LNCaP clone FGC (cell line): ENCODE results near the gene TRIM34.
"Not testable (repeated sequence)": the region's sequence is repeated elsewhere in the genome, so short reads cannot be mapped to it uniquely, and the experiment has no call there.

Experiments used
- DNase-seq: peaks from one replicate; pipeline ENCODE4 v3.0.0-alpha.2; 2011; ENCODE audit warnings: low read depth
- H3K4me3 ChIP-seq: 2 replicates; pipeline ENCODE4 v1.5.1; 2011; ENCODE audit warnings: mild to moderate bottlenecking, low read depth, low read length, control low read depth
- CTCF ChIP-seq: IDR thresholded peaks from 2 replicates; pipeline ENCODE4 v1.5.1; 2012; ENCODE audit warnings: mild to moderate bottlenecking; ENCODE audit not compliant: control insufficient read depth, insufficient read depth; ENCODE audit errors: extremely low read depth

The TRIM34 gene

GRCh38 chr11:5689551-5689983 is 64.8 kb downstream of the TRIM34 start, which contains the start of gene TRIM22:
Gene TRIM22 (plus strand): TSS chr11:5689790. CDS start chr11:5696233, 6,443 bp downstream.
- no peak for DNase-seq
- no peak for TF ChIP-seq CTCF
- H3K4me3 ChIP-seq: no peak within 1 kb of the TSS

- H3K4me3 ChIP-seq: no peak overlapping the region
- no peak for TF ChIP-seq CTCF
- no peak for DNase-seq
Measured at GRCh38 chr11:5690216-5690615, 65.4 kb downstream of the TRIM34 start.

DNA sequence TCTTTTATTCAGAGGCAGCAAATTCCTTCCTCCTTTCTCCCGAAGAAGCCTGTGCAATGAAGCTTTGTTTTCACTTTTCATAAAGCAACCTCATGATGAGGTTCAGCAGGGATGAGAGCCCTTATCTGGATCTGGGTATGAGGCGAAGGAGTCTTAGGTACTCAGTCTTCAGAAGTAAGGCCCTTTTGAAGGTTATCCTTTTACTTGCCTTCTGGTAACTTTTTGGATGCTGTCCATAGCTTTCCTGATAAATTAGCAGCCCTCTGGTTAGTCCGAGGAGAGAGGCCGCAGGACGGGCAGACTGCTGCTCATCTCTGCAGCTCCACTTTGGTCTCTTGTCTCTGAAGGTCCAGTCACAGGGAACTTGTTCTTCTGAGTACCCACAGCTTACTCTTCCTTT is 65.9 kb downstream of the TRIM34 start:
- no peak overlapping the region for H3K4me3 ChIP-seq
- no peak for TF ChIP-seq CTCF
- no peak for DNase-seq

DNA sequence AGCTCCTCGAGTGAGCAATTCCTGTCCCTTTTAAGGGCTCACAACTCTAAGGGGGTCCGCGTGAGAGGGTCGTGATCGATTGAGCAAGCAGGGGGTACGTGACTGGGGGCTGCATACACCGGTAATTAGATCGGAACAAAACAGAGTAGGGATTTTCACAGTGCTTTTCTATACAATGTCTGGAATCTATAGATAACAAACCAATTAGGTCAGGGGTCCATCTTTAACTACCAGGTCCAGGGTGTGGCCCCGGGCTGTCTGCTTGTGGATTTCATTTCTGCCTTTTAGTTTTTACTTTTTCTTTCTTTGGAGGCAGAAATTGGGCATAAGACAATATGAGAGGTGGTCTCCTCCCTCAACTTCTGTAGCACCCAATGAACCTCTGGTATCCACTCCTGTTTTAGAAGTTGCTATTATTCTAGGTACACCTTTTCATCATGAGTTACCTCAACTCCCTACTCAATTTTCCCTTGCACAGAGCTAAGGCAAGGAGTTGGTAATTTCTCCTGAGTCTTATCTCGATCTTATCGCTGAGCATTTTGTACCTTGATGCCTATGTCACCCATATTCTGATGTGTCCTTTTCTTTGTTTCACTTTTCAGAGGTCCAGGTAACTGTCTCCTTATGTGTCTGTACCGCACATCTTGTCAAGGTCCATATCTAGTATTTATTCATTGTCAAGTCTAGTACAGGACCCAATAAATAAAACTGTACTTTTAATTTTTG is 66.6 kb downstream of the TRIM34 start:
- not testable (repeated sequence) for DNase-seq, H3K4me3 ChIP-seq

- DNase-seq: no peak
- no peak overlapping the region for H3K4me3 ChIP-seq
- TF ChIP-seq CTCF: no peak
Measured at GRCh38 chr11:5691964-5692361, 67.2 kb downstream of the TRIM34 start.
